K562 (cell line): ENCODE results near the gene CACNB1.

ENCODE experiments used
- CBFA2T3 ChIP-seq: fragments of 450-650 bp; IDR thresholded peaks from 2 replicates; pipeline ENCODE4 v1.6.1; 2017
- SMC3 ChIP-seq: conservative IDR thresholded peaks from 2 replicates; pipeline ENCODE4 v1.6.1; 2011; ENCODE audit warnings: low read depth, low read length, improper control_type of control experiment; ENCODE audit not compliant: insufficient read depth
- YY1 ChIP-seq, 3 experiments: IDR thresholded peaks; 2 replicates each; pipeline ENCODE4 v1.6.1; 2011; ENCODE audit warnings: low read length in 2 of 3, mild to moderate bottlenecking in 2 of 3, moderate library complexity in 2 of 3, borderline replicate concordance in 1 of 3, control low read depth in 1 of 3, low read depth in 1 of 3; ENCODE audit not compliant: insufficient read depth in 3 of 3, insufficient replicate concordance in 2 of 3, control insufficient read depth in 1 of 3, insufficient read length in 1 of 3; ENCODE audit errors: extremely low read depth in 1 of 3
- TF ChIP-seq, protein P1 (sequence below): fragments of 150-350 bp; IDR thresholded peaks from 2 replicates; pipeline ENCODE4 v1.6.1; 2014; ENCODE audit warnings: low read depth, mild to moderate bottlenecking, low read length, borderline replicate concordance
- TF ChIP-seq, protein P2 (sequence below): sonication (generic); formaldehyde crosslinking; IDR thresholded peaks from 2 replicates; pipeline ENCODE4 v1.8.1; 2022; ENCODE audit warnings: missing genetic modification reagents

DNA sequence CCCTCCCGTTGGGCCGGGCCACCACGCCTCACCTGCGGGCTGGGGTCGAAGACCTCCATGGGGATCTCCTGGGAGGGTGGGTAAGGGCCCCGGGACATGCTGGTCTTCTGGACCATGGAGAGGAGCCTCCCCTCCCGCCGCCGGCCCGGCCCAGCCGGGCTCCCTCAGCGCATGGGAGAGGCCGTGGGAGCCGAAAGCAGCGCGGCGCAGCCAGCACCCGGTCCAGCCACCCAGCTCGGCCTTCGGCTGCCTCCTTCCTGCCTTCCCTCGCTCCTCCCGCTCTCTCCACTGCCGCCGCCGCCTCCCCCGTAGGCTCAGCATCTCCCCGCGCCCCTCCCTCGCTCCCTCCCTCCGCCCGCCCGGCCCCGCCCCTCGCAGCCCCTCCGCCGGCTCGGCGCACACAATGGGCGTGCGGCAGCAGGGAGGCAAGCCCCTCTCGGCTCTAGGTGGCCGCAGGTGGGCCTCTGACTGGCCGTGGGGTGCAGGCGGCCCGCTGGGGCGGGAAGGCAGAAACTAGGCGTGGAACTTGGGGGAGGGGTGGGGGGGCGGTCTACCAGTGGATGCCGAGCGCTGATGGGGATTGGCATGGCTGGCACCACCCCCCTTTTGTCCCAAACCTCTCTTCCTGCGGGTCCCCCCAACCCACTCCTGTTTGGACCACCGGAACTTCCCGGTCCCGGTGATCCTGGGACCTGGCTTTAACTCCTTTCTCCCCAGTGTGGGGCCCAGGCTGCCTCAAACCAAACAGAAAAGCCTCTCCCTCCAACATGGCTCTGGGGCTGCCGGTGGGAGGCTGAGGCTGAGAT lies at the start of gene CACNB1:
- TF ChIP-seq SMC3 (no peak), YY1 (IDR thresholded peaks at IDR 0.05; ENCODE audit: borderline replicate concordance in 1 of 3, control insufficient read depth in 1 of 3, extremely low read depth in 1 of 3, insufficient read depth in 3 of 3, insufficient read length in 1 of 3, insufficient replicate concordance in 2 of 3, low read depth in 1 of 3, low read length in 2 of 3) (peak in 1 of 3 experiments; percentile 31), CBFA2T3 (no peak)
- TF ChIP-seq, protein P1, sequence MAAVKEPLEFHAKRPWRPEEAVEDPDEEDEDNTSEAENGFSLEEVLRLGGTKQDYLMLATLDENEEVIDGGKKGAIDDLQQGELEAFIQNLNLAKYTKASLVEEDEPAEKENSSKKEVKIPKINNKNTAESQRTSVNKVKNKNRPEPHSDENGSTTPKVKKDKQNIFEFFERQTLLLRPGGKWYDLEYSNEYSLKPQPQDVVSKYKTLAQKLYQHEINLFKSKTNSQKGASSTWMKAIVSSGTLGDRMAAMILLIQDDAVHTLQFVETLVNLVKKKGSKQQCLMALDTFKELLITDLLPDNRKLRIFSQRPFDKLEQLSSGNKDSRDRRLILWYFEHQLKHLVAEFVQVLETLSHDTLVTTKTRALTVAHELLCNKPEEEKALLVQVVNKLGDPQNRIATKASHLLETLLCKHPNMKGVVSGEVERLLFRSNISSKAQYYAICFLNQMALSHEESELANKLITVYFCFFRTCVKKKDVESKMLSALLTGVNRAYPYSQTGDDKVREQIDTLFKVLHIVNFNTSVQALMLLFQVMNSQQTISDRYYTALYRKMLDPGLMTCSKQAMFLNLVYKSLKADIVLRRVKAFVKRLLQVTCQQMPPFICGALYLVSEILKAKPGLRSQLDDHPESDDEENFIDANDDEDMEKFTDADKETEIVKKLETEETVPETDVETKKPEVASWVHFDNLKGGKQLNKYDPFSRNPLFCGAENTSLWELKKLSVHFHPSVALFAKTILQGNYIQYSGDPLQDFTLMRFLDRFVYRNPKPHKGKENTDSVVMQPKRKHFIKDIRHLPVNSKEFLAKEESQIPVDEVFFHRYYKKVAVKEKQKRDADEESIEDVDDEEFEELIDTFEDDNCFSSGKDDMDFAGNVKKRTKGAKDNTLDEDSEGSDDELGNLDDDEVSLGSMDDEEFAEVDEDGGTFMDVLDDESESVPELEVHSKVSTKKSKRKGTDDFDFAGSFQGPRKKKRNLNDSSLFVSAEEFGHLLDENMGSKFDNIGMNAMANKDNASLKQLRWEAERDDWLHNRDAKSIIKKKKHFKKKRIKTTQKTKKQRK: no peak
- TF ChIP-seq, protein P2, sequence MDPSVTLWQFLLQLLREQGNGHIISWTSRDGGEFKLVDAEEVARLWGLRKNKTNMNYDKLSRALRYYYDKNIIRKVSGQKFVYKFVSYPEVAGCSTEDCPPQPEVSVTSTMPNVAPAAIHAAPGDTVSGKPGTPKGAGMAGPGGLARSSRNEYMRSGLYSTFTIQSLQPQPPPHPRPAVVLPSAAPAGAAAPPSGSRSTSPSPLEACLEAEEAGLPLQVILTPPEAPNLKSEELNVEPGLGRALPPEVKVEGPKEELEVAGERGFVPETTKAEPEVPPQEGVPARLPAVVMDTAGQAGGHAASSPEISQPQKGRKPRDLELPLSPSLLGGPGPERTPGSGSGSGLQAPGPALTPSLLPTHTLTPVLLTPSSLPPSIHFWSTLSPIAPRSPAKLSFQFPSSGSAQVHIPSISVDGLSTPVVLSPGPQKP (CRISPR knock-in tag): no peak
